HG02623 (cell line): Measurements from ENCODE around the gene C11orf97.
"Not testable (repeated sequence)": the region's sequence is repeated elsewhere in the genome, so short reads cannot be mapped to it uniquely, and the experiment has no call there.

ENCODE experiments used
- ATAC-seq: cut with Tn5 transposase; IDR thresholded peaks from one replicate; pipeline ENCODE4 v1.9.1; 2021; ENCODE audit warnings: moderate library complexity; ENCODE audit not compliant: unreplicated experiment

The C11orf97 gene

GRCh38 chr11:94555752-94556329 is 43.6 kb downstream of the C11orf97 start:
- ATAC-seq: not testable (repeated sequence)

- no peak for ATAC-seq
These were observed 45.2 kb downstream of the C11orf97 start for GRCh38 chr11:94557421-94557820.

GRCh38 chr11:94557992-94558391 is 45.7 kb downstream of the C11orf97 start:
- ATAC-seq: no peak

GRCh38 chr11:94558468-94558867 is 46.2 kb downstream of the C11orf97 start:
- ATAC-seq: no peak

GRCh38 chr11:94558932-94559331 is 46.7 kb downstream of the C11orf97 start:
- ATAC-seq: no peak

GRCh38 chr11:94559361-94559760 is 47.1 kb downstream of the C11orf97 start:
- no peak for ATAC-seq

GRCh38 chr11:94560834-94561233 is 48.6 kb downstream of the C11orf97 start:
- no peak for ATAC-seq

GRCh38 chr11:94563176-94563847 is 51.1 kb downstream of the C11orf97 start:
- no peak for ATAC-seq

- no peak for ATAC-seq
These were observed 51.7 kb downstream of the C11orf97 start for GRCh38 chr11:94563848-94564467.

GRCh38 chr11:94567181-94567670 is 55.0 kb downstream of the C11orf97 start, which contains the start of gene PIWIL4:
TSS of gene PIWIL4 (plus strand) at chr11:94567368. CDS start at chr11:94567519, 151 bp downstream.
- no peak for ATAC-seq

GRCh38 chr11:94568200-94568599 is 55.9 kb downstream of the C11orf97 start:
- no peak for ATAC-seq

- no peak for ATAC-seq
These were observed 56.5 kb downstream of the C11orf97 start for GRCh38 chr11:94568717-94569116.

GRCh38 chr11:94572975-94573374 is 60.7 kb downstream of the C11orf97 start:
- ATAC-seq: not testable (repeated sequence)

- no peak for ATAC-seq
These were observed 62.1 kb downstream of the C11orf97 start for GRCh38 chr11:94574193-94574961.

GRCh38 chr11:94576306-94576705 is 64.0 kb downstream of the C11orf97 start:
- ATAC-seq: no peak

- ATAC-seq: no peak
These were observed 65.6 kb downstream of the C11orf97 start for GRCh38 chr11:94577841-94578240.
